GM10248 (cell line): ENCODE data around the gene RASGEF1C.

Experiments used
- CTCF ChIA-PET: fragments of 300-600 bp; sonication (Branson Sonifier 250); formaldehyde crosslinking; extraction: SDS; loops from one replicate; lab custom pipeline; 2021; ENCODE audit warnings: antibody characterized with exemption; lab: Yijun Ruan, JAX
- POLR2A ChIA-PET: fragments of 350-650 bp; sonication (Branson Sonifier 250); formaldehyde crosslinking; extraction: SDS; loops from one replicate; lab custom pipeline; 2020; ENCODE audit warnings: antibody characterized with exemption; lab: Yijun Ruan, JAX
- DNase-seq: peaks from one replicate; pipeline ENCODE4 v3.0.0; 2012; ENCODE audit errors: extremely low spot score
- CTCF ChIP-seq: IDR thresholded peaks from 2 replicates; pipeline ENCODE4 v1.5.1; 2012; ENCODE audit warnings: mild to moderate bottlenecking, low read depth; ENCODE audit errors: extremely low read depth, missing control alignments, control extremely low read depth

Gene RASGEF1C

GRCh38 chr5:180121826-180122413, 87.1 kb downstream of the RASGEF1C start:
- CTCF ChIA-PET, result no interaction called here
- POLR2A ChIA-PET, result no interaction called here
- DNase-seq, result no peak
- no peak for TF ChIP-seq CTCF

- ChIA-PET POLR2A (no interaction called here), CTCF (no interaction called here)
- no peak for DNase-seq
- TF ChIP-seq CTCF, result no peak
Observed at GRCh38 chr5:180120237-180121101, 88.5 kb downstream of the RASGEF1C start.

GRCh38 chr5:180119903-180120236, 89.1 kb downstream of the RASGEF1C start:
- TF ChIP-seq CTCF, result no peak
- ChIA-PET POLR2A (no interaction called here), CTCF (no interaction called here)
- DNase-seq, result no peak

- CTCF ChIA-PET, result no interaction called here
- POLR2A ChIA-PET, result no interaction called here
- no peak for DNase-seq
- no peak for TF ChIP-seq CTCF
Observed at GRCh38 chr5:180119031-180119902, 89.7 kb downstream of the RASGEF1C start.

GRCh38 chr5:180118391-180118791, 90.6 kb downstream of the RASGEF1C start:
- ChIA-PET CTCF (no interaction called here), POLR2A (no interaction called here)
- DNase-seq, result no peak
- no peak for TF ChIP-seq CTCF

- POLR2A ChIA-PET, result no interaction called here
- DNase-seq, result no peak
- CTCF ChIA-PET, result interaction anchor here (1.4 kb wide), 1 partner anchor 12 kb away, joined by 3 read pairs; no protein-coding TSS in a partner anchor
- TF ChIP-seq CTCF, result no peak
Observed at GRCh38 chr5:180117000-180117725, 91.8 kb downstream of the RASGEF1C start.
